HG02763 (cell line): Measurements from ENCODE around the gene SND1.
A peak's percentile ranks its signal among the peaks of the same experiment; 100 is the strongest.

Experiments used
- ATAC-seq: cut with Tn5 transposase; IDR thresholded peaks from one replicate; pipeline ENCODE4 v1.9.1; 2021; ENCODE audit warnings: mild to moderate bottlenecking, moderate library complexity; ENCODE audit not compliant: unreplicated experiment

SND1 gene

DNA sequence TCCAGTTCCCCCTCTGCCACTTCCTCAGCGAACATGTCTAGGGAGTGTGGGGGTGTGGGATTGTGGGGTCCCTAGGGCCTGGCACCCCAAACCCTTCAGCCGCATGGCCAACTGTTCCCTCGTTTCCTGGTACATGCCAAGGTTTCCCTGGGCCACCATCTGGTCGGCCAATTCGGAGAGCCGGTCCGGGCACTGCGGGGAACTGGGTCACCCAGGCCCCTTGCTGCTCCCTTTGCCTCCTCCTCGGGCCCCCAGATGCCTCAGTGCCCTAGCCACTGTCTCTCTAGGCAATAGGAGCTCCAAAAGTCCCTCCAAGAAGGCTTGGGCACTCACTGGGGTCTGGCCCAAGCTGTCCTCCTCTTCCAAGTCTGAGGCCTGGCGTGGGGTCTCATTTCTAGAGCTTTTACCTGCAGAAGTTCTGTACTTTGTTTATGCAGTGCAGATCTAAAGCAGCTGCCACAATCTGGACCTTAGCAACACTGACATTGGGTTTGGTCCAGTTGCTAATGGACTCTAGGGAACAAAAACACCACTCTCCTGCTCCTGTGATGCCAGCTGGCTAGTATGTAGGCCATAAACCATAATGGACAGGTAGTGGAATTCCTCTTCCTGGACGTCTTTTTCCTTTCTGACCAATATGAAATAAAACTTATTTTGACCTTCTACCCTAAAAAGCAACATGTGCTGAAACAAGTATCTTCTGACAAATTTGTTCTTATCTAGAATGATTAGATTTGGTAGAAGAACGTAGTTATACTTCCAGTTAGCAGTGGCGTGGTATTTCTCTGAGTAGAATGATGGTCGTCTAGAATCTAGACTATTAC is 206.3 kb downstream of the SND1 start:
- no peak for ATAC-seq

DNA sequence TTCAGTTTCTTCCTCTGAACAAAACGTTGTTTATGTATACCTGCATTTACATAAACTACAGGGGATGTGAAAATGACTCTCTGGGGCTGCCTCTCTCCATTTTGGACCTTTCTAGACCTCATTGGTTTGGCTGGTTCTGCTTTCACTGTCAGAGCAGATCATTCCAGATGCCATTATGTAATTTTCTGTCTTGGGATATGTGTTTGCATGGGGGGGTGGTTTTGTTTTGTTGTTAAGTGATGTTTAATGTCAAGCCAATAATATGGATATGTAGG is 206.9 kb downstream of the SND1 start:
- ATAC-seq: no peak

DNA sequence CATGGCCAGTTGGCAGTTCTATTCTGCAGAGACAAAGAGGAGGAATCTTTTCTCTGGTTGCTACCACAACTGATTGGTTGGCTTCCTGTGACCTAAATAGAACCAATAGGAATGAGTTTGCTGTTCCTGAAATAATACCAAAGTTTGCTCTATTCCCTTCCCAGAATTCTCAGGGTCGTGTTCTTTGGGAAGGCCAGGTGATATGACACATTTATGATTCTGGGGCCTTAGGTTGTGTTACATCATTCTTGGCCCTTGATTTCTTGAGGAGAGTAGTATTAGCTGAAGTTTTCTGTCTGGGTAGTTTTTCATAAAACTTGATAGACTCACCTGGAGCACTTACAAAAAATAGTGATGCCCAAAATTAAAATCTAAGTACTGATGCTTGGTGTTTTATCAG is 207.3 kb downstream of the SND1 start:
- ATAC-seq: no peak

GRCh38 chr7:127862525-127862924 is 210.5 kb downstream of the SND1 start:
- no peak for ATAC-seq

GRCh38 chr7:127863082-127863481 is 211.1 kb downstream of the SND1 start:
- ATAC-seq: no peak

DNA sequence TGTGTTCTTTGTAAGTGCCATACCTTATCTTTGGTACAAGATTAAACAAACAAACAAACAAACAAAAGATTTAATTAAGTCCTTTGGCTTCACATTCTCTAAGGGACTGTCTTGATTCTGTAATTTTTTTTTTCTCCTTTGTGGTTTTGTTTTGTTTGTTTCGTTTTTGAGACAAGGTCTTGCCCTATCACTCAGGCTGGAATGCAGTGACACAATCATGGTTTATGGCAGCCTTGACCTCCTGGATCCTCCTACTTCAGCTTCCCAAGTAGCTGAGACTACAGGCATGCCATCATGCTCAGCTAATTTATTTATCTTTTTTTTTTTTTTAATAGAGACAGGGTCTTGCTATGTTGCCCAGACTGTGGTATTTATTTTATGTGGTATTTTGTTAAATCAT is 213.5 kb downstream of the SND1 start:
- no peak for ATAC-seq

DNA sequence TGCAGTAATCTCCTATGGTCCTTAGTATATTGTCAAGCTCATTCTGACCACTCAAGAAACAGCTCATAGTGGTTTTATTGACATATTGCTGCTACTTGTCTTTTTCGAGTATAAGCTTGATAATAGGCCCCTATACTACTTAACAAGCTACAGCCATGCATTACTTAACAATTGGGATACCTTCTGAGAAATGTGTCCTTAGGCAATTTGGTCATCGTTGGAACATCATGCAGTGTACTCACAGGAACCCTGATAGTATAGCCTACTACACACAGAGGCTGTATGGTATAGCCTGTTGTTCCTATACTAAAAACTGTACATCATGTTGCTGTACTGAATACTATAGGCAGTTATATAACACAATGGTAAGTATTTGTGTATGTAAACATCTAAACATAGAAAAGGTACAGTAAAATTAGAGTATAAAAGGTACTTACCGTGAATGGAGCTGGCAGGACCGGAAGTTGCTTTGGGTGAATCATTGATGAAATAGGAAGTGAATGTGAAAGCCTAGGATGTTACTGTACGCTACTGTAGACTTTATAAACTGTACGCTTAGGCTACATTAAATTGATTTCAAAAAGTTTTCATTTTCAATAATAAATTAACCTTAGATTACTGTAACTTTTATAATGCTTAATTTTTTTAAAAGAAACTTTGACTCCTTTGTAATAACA is 218.4 kb downstream of the SND1 start:
- peak; percentile 76 for ATAC-seq

DNA sequence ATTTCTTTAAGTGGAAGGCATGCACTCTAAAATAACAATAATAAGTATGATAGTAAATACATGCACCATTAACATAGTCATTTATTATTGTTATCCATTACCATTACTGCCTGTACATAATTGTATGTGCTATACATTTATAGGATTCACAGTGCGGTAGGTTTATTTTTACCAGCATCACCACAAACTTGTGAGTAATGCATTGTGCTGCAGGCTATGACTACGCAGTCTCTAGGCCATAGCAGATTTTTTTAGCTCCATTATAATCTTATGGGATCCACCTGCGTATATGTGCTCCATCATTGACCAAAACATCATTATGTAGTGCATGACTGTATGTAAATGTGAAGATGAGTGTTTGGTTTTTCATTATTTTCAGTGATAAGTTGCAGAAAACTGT is 219.2 kb downstream of the SND1 start:
- ATAC-seq: no peak

GRCh38 chr7:127872122-127872521 is 220.1 kb downstream of the SND1 start:
- ATAC-seq: no peak

GRCh38 chr7:127873151-127873550 is 221.2 kb downstream of the SND1 start:
- no peak for ATAC-seq

DNA sequence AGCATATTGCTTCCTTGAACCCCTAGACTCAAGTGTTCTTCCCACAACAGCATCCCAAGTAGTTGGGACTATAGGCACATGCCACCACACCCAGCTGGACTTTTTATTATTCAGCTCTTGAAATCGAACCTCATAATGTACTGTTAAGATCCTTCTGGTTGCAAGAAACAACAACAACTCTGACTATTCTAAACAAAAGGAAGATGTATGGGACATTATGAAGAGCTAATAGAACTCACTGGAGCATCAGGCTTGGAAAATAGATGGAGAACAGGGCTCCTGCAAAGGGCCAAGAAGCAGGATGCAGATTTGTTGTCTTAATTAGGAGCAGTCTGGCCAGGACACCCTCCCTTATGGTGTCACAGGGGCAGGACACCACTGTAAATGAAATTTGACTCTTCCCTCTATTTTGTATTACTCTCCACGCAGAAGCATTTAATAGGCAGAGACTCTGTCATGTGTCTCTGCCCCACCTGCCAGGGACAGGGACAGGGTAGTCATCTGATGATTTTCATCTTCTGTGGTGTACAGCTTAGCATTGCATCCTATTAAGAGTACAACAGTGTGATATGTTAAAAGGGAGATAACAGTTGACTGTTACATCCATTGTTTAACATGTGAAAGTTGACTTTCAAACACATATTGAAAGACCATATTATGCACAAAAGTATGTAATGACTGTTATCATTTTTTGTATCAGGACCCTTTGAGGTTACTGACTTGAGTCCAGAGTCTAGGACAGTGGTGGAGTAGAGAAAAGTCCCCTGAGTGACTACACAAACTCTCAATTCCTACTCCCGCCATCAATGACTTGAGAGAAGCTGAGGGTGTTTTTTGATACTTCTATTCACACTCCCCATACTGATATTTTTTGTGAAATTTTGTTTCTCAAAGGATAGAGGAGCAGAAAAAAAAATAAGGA is 222.0 kb downstream of the SND1 start:
- ATAC-seq: no peak

DNA sequence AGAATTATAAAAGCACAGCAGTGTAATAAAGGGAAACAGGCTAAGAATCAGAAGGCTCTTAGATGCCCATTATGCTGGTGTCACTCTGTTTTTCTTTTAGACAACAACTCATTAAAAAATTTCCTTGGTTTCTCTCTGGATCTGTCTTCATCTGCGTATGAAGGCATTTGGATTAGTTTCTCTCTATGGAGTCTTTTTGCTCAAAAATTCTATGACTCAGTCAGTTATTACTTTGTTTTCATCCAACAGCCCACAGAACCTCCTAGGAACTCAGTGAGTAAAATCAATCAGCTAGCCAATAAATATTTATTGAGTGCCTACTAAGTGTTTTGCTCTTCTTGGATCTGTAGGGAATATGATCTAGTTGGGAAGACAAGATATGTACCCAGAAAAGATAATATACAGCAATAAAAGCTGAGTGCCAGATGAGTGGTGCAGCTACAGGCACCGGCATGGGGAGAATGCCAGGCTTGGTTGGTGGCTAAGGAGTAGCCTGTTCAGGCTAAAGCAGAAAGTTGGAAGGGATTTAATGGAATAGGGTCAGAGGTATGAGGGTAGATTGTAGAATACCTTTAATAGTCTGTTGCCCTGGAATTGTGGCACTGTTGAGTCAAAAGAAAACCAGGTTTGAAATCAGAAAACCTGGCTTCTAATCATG is 223.1 kb downstream of the SND1 start:
- no peak for ATAC-seq

- no peak for ATAC-seq
These were observed 224.4 kb downstream of the SND1 start for GRCh38 chr7:127876393-127876792.

GRCh38 chr7:127877951-127878350 is 226.0 kb downstream of the SND1 start:
- ATAC-seq: no peak

- no peak for ATAC-seq
These were observed 226.8 kb downstream of the SND1 start for GRCh38 chr7:127878791-127879190.

DNA sequence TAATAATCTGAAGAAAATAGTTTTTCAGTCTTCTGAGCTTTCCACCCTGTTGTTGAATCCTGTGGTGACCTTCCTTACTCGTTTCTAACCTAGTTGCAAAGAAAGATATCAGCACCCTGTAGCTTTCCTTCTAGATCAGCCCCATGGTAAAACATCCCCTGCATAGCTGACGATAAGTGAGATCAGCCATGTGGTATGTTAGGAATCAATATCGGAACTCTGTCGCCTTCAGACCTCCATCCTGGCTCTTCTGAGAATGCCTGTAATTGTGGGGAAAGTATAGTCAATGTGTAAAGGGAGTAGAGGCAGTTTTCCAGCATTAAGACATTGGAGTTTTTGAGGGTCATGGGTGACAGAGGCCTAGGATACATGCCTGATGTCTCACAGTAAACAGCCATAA is 227.4 kb downstream of the SND1 start:
- no peak for ATAC-seq

DNA sequence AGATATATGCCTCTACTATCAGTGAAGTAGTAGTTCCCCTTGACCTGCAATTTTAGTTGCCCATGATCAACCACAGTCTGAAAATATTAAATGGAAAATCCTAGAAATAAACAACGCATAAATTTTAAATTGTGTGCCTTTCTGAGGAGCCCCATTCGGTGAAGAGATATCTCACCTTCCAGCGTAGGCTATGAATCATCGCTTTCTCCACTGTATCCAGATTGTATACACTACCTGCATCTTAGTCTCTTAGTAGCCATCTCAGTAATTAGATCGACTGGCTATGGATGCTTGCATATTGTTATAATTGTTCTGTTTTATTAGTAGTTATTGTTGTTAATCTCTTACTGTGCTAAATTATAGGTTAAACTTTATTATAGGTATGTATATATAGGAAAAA is 227.9 kb downstream of the SND1 start:
- no peak for ATAC-seq

GRCh38 chr7:127880454-127880853 is 228.5 kb downstream of the SND1 start:
- no peak for ATAC-seq

DNA sequence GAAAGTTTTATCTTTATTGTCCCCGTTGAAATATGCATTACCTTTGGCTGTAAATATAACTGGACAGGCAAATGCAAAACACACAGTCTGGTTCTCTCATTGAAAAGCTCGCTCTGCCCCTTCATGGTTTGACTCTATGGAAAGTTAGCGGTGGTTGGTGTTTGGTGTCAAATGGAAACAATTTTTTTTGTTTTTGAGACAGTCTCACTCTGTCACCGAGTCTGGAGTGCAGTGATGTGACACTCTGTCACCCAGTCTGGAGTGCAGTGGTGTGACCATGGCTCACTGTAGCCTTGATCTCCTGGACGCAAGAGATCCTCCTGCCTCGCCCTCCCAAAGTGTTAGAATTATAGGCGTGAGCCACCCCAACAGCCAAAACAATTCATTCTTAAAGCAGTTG is 229.6 kb downstream of the SND1 start:
- ATAC-seq: no peak

DNA sequence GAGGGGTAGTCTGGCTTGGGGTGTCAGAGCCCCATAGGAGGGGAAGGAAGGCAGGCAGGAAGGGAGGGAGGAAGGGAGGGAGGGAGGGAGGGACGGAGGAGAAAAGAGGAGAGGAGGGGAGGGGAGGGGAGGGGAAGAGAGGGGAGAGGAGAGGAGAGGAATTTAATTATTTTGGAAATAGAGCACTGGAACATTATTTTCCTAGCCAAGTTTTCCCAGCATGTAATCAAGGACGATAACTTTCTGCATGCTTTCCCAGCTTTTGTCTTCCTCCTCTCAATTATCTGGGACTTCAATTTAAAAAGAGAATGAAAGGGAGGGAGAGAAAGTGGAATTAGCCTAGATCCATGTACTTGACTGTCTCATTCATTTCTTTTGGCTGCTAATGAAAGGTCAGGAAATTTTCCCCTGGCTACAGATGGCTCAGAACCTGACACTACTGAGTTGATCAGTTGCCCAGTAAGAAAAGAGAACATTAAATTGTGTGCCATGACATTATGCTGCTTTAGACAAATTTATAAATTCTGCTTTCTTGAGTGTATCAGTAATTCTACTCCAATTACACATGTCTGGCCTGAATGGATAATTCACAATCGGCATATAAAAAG is 230.4 kb downstream of the SND1 start:
- no peak for ATAC-seq

DNA sequence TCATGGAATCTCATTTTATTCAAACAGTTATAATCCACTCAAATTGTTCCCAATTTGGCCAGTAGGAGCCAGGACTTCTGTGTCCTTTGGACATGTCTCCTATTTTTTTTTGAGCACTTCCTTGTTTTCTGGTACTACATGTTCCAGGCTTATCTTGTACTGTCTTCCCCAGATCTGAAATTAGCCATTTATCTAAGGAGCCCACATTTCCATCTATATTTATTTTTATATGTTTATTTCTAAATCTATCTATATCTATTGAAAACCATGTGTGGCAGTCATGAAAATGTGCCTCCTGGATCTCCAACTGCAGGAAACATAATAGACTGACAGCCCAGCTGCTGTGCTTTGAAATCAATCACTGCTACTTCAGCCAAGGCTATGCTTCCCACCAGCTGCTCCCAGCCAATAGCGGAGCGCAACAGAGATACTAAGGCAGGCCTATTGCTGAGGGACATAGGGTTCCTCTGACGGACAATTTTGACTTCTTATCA is 232.1 kb downstream of the SND1 start:
- no peak for ATAC-seq
